GM23338 (cell line): Measurements from ENCODE around the gene LMX1B. TPM values are rescaled to one million over a fixed set of nuclear protein-coding genes. Genes with fewer than 3 reads are reported as not detected.
A peak's percentile ranks its signal among the peaks of the same experiment; 100 is the strongest.

Experiments
- ATAC-seq: fragments of 200-7000 bp; cut with Tn5 transposase; 3 replicates; pipeline ENCODE4 v1.9.1; 2020
- DNase-seq: peaks from one replicate; pipeline ENCODE4 v3.0.0-alpha.2; 2015; ENCODE audit warnings: low spot score
- H2AFZ ChIP-seq: fragments of 200-600 bp; sonication (generic); 2 replicates; pipeline ENCODE4 v1.8.0; 2016; ENCODE audit warnings: antibody characterized with exemption, mild to moderate bottlenecking, moderate library complexity
- H3F3A ChIP-seq: fragments of 200-600 bp; sonication (generic); replicated peaks from 2 replicates; pipeline ENCODE4 v1.8.0; 2017; ENCODE audit warnings: antibody characterized with exemption, mixed run types, low read depth
- H3K27ac ChIP-seq: fragments of 200-600 bp; sonication (generic); 2 replicates; pipeline ENCODE4 v1.6.1; 2016; ENCODE audit warnings: low read depth
- H3K27me3 ChIP-seq: fragments of 200-600 bp; sonication (generic); 2 replicates; pipeline ENCODE4 v1.8.0; 2016; ENCODE audit warnings: mild to moderate bottlenecking, mixed run types, moderate library complexity; ENCODE audit not compliant: insufficient read depth
- H3K36me3 ChIP-seq: fragments of 200-600 bp; sonication (generic); 2 replicates; pipeline ENCODE4 v1.8.0; 2016; ENCODE audit warnings: mild to moderate bottlenecking; ENCODE audit not compliant: insufficient read depth
- H3K4me1 ChIP-seq: fragments of 200-600 bp; sonication (generic); 2 replicates; pipeline ENCODE4 v1.8.0; 2016; ENCODE audit warnings: mild to moderate bottlenecking, moderate library complexity; ENCODE audit not compliant: insufficient read depth
- H3K4me2 ChIP-seq: fragments of 200-600 bp; sonication (generic); 2 replicates; pipeline ENCODE4 v1.7.1; 2017; ENCODE audit warnings: mixed run types
- H3K4me3 ChIP-seq: fragments of 200-600 bp; sonication (generic); 2 replicates; pipeline ENCODE4 v1.6.1; 2016; ENCODE audit warnings: mixed run types
- H3K79me2 ChIP-seq: fragments of 200-600 bp; sonication (generic); replicated peaks from 2 replicates; pipeline ENCODE4 v1.8.0; 2017; ENCODE audit warnings: mild to moderate bottlenecking; ENCODE audit not compliant: insufficient read depth
- H3K9me2 ChIP-seq: fragments of 200-600 bp; sonication (generic); 2 replicates; pipeline ENCODE4 v1.8.0; 2017; ENCODE audit not compliant: insufficient read depth
- H4K20me1 ChIP-seq: fragments of 200-600 bp; sonication (generic); replicated peaks from 2 replicates; pipeline ENCODE4 v1.8.0; 2017; ENCODE audit warnings: mild to moderate bottlenecking; ENCODE audit not compliant: insufficient read depth
- H3K27ac Mint-ChIP-seq: 2 replicates; pipeline ENCODE4 v1.8.0; 2020; ENCODE audit warnings: inconsistent platforms, mild to moderate bottlenecking, moderate library complexity, mixed read lengths
- H3K27me3 Mint-ChIP-seq: 3 replicates; pipeline ENCODE4 v1.8.0; 2022; ENCODE audit warnings: low read depth, mild to moderate bottlenecking, moderate library complexity, mixed read lengths, inconsistent platforms; ENCODE audit not compliant: insufficient read depth, poor library complexity
- H3K36me3 Mint-ChIP-seq: 3 replicates; pipeline ENCODE4 v1.8.0; 2021; ENCODE audit warnings: low read depth, mild to moderate bottlenecking, inconsistent platforms, moderate library complexity, mixed read lengths
- H3K4me1 Mint-ChIP-seq: 3 replicates; pipeline ENCODE4 v1.8.0; 2020; ENCODE audit warnings: mild to moderate bottlenecking, inconsistent platforms, mixed read lengths
- H3K4me3 Mint-ChIP-seq: 3 replicates; pipeline ENCODE4 v1.8.0; 2021; ENCODE audit warnings: moderate library complexity, mild to moderate bottlenecking, inconsistent platforms, mixed read lengths
- H3K9me3 Mint-ChIP-seq: 3 replicates; pipeline ENCODE4 v1.8.0; 2020; ENCODE audit warnings: moderate library complexity, mild to moderate bottlenecking, inconsistent platforms, mixed read lengths
- CREB1 ChIP-seq: fragments of 250-450 bp; sonication (Bioruptor Pico); IDR thresholded peaks from 2 replicates; pipeline ENCODE4 v1.5.0; 2020; ENCODE audit warnings: low read depth, mild to moderate bottlenecking, moderate library complexity
- CTCF ChIP-seq, 2 experiments: fragments of 200-600 bp in 1 of 2; sonication (generic) in 1 of 2; conservative IDR thresholded peaks; 2 replicates each; pipeline versions ENCODE4 v1.5.1 to v1.6.1; 2016 to 2017; ENCODE audit warnings: antibody characterized with exemption in 2 of 2, low read depth in 2 of 2, mild to moderate bottlenecking in 2 of 2, moderate library complexity in 1 of 2
- ETS1 ChIP-seq: IDR thresholded peaks from 2 replicates; pipeline ENCODE4 v1.6.1; 2016; ENCODE audit warnings: antibody characterized with exemption
- EZH2 ChIP-seq: fragments of 200-600 bp; sonication (generic); IDR thresholded peaks from one replicate; pipeline ENCODE4 v1.8.0; 2017; ENCODE audit warnings: antibody characterized with exemption, mild to moderate bottlenecking, low read depth; ENCODE audit not compliant: unreplicated experiment
- EZH2phosphoT487 ChIP-seq: fragments of 200-600 bp; sonication (generic); IDR thresholded peaks from one replicate; pipeline ENCODE4 v1.8.1; 2018; ENCODE audit warnings: antibody characterized with exemption; ENCODE audit not compliant: unreplicated experiment
- JUNB ChIP-seq: IDR thresholded peaks from one replicate; pipeline ENCODE4 v1.6.1; 2016; ENCODE audit warnings: antibody characterized with exemption; ENCODE audit not compliant: unreplicated experiment
- NANOG ChIP-seq: IDR thresholded peaks from 2 replicates; pipeline ENCODE4 v1.6.1; 2016; ENCODE audit warnings: antibody characterized with exemption, borderline replicate concordance
- POLR2AphosphoS5 ChIP-seq: IDR thresholded peaks from 2 replicates; pipeline ENCODE4 v1.6.1; 2016; ENCODE audit warnings: antibody characterized with exemption, low read depth
- REST ChIP-seq: IDR thresholded peaks from one replicate; pipeline ENCODE4 v1.6.1; 2018; ENCODE audit warnings: antibody characterized with exemption; ENCODE audit not compliant: unreplicated experiment
- STAT1 ChIP-seq: IDR thresholded peaks from one replicate; pipeline ENCODE4 v1.6.1; 2016; ENCODE audit warnings: antibody characterized with exemption; ENCODE audit not compliant: unreplicated experiment
- ZNF114 ChIP-seq: fragments of 250-450 bp; sonication (Bioruptor Pico); IDR thresholded peaks from 2 replicates; pipeline ENCODE4 v1.5.0; 2020; ENCODE audit warnings: mild to moderate bottlenecking, moderate library complexity
- ZNF331 ChIP-seq: fragments of 250-450 bp; sonication (Bioruptor Pico); IDR thresholded peaks from 2 replicates; pipeline ENCODE4 v1.5.0; 2020; ENCODE audit warnings: low read depth, mild to moderate bottlenecking, moderate library complexity
- ZNF462 ChIP-seq: fragments of 250-450 bp; sonication (Bioruptor Pico); IDR thresholded peaks from 2 replicates; pipeline ENCODE4 v1.5.0; 2020; ENCODE audit warnings: mild to moderate bottlenecking, moderate library complexity
- polyA plus RNA-seq: library from polyadenylated mRNA; unstranded; fragments of >200 nt; fragmentation: Nextera tagmentation; extraction: Ambion mirVana; gene quantifications from 2 replicates; pipeline ENCODE4 v1.2.1, GENCODE V29; 2016
- total RNA-seq: library from RNA; depleted of rRNA; stranded (reverse); fragments of >200 nt; shearing (Covaris generic); gene quantifications from 2 replicates; pipeline ENCODE4 v1.2.3, GENCODE V29; 2014

LMX1B gene
- total and polyA plus RNA-seq, 2 experiments from 2014 or later = 0.08 to 0.21 TPM

GRCh38 chr9:126612326-126612812 is 1.4 kb upstream of the LMX1B start:
- H3K4me3 ChIP-seq = peak overlapping the region; percentile 58
- no peak overlapping the region for H3K27ac ChIP-seq
- H3K36me3 ChIP-seq = no peaks in the 10 kb centered on the region
- H3K27me3 ChIP-seq = peaks cover 94% of the 10 kb centered on the region
- ATAC-seq (no peak), DNase-seq (no peak)
- no peak overlapping the region for H2AFZ ChIP-seq
- no peaks in the 10 kb centered on the region for H3K36me3 Mint-ChIP-seq
- no peak for TF ChIP-seq EZH2
- TF ChIP-seq REST = no peak
- no peak for TF ChIP-seq CREB1 (CRISPR knock-in tag)
- TF ChIP-seq NANOG = no peak
- no peak for TF ChIP-seq ZNF114 (CRISPR knock-in tag)
- no peak for TF ChIP-seq ZNF331 (CRISPR knock-in tag)
- no peak for TF ChIP-seq POLR2AphosphoS5
- no peak for TF ChIP-seq CTCF (conservative IDR thresholded peaks at IDR 0.05; ENCODE audit: low read depth in 2 of 2)
- TF ChIP-seq JUNB = no peak
- no peak for TF ChIP-seq EZH2phosphoT487
- TF ChIP-seq STAT1 = no peak
- no peak for TF ChIP-seq ZNF462
- no peak for TF ChIP-seq ETS1
- peak overlapping the region; percentile 72 for H3K4me3 Mint-ChIP-seq
- H3K79me2 ChIP-seq = no peaks in the 10 kb centered on the region
- H3K27ac Mint-ChIP-seq = no peak overlapping the region
- H3K27me3 Mint-ChIP-seq = peaks cover 91% of the 10 kb centered on the region
- H3K4me1 Mint-ChIP-seq = peaks cover 36% of the 10 kb centered on the region
- H3K4me1 ChIP-seq = peaks cover 32% of the 10 kb centered on the region
- H4K20me1 ChIP-seq = peaks cover 4% of the 10 kb centered on the region; the same call in 1 of the 2 replicates
- peaks cover 3% of the 10 kb centered on the region; the same call in 1 of the 3 replicates for H3K9me3 Mint-ChIP-seq
- no peaks in the 10 kb centered on the region for H3K9me2 ChIP-seq
- peaks cover 21% of the 10 kb centered on the region for H3F3A ChIP-seq
- H3K4me2 ChIP-seq = peak overlapping the region; percentile 84
